HG03439 (cell line): ENCODE measurements around the gene SERPINA4.
"Not testable (repeated sequence)": the region's sequence is repeated elsewhere in the genome, so short reads cannot be mapped to it uniquely, and the experiment has no call there.

Experiments
- ATAC-seq: cut with Tn5 transposase; IDR thresholded peaks from one replicate; pipeline ENCODE4 v1.9.1; 2021; ENCODE audit warnings: mild to moderate bottlenecking, moderate library complexity; ENCODE audit not compliant: unreplicated experiment

Gene SERPINA4

GRCh38 chr14:94564381-94564780, 3.1 kb downstream of the SERPINA4 start:
- ATAC-seq, result no peak

GRCh38 chr14:94568186-94568585, 6.9 kb downstream of the SERPINA4 start:
- no peak for ATAC-seq

- ATAC-seq, result no peak
Observed at GRCh38 chr14:94569381-94570001, 8.2 kb downstream of the SERPINA4 start.

GRCh38 chr14:94570002-94570400, 8.8 kb downstream of the SERPINA4 start:
- no peak for ATAC-seq

GRCh38 chr14:94570440-94570839, 9.2 kb downstream of the SERPINA4 start:
- no peak for ATAC-seq

GRCh38 chr14:94571395-94571794, 10.2 kb downstream of the SERPINA4 start:
- ATAC-seq, result no peak

- ATAC-seq, result no peak
Observed at GRCh38 chr14:94571950-94572349, 10.7 kb downstream of the SERPINA4 start.

GRCh38 chr14:94572637-94573303, 11.5 kb downstream of the SERPINA4 start:
- ATAC-seq, result no peak

- no peak for ATAC-seq
Observed at GRCh38 chr14:94573475-94574277, 12.4 kb downstream of the SERPINA4 start.

- ATAC-seq, result no peak
Observed at GRCh38 chr14:94574336-94574735, 13.1 kb downstream of the SERPINA4 start.

GRCh38 chr14:94575730-94576585, 14.7 kb downstream of the SERPINA4 start:
- ATAC-seq, result no peak

- ATAC-seq, result not testable (repeated sequence)
Observed at GRCh38 chr14:94577472-94577871, 16.2 kb downstream of the SERPINA4 start.

- ATAC-seq, result no peak
Observed at GRCh38 chr14:94578712-94579111, 17.5 kb downstream of the SERPINA4 start.

- ATAC-seq, result no peak
Observed at GRCh38 chr14:94581127-94581999, 20.1 kb downstream of the SERPINA4 start, which contains the start of gene SERPINA5. Gene SERPINA5, plus strand, starts transcription at chr14:94581426. Its CDS starts 5,937 bp downstream, at chr14:94587363.

- ATAC-seq, result no peak
Observed at GRCh38 chr14:94582199-94582750, 21.0 kb downstream of the SERPINA4 start.

GRCh38 chr14:94582851-94583250, 21.6 kb downstream of the SERPINA4 start:
- no peak for ATAC-seq

GRCh38 chr14:94583557-94583956, 22.3 kb downstream of the SERPINA4 start:
- ATAC-seq, result no peak

- ATAC-seq, result no peak
Observed at GRCh38 chr14:94584591-94585280, 23.5 kb downstream of the SERPINA4 start.

GRCh38 chr14:94586635-94587034, 25.4 kb downstream of the SERPINA4 start:
- ATAC-seq, result no peak
